ENCODE measurements around the gene TPCN2. TPM values are rescaled to one million over a fixed set of nuclear protein-coding genes. Genes with fewer than 3 reads are reported as not detected.

The TPCN2 gene
- total RNA-seq, 1 experiment from 2014 or later = 28.9 TPM

DNA sequence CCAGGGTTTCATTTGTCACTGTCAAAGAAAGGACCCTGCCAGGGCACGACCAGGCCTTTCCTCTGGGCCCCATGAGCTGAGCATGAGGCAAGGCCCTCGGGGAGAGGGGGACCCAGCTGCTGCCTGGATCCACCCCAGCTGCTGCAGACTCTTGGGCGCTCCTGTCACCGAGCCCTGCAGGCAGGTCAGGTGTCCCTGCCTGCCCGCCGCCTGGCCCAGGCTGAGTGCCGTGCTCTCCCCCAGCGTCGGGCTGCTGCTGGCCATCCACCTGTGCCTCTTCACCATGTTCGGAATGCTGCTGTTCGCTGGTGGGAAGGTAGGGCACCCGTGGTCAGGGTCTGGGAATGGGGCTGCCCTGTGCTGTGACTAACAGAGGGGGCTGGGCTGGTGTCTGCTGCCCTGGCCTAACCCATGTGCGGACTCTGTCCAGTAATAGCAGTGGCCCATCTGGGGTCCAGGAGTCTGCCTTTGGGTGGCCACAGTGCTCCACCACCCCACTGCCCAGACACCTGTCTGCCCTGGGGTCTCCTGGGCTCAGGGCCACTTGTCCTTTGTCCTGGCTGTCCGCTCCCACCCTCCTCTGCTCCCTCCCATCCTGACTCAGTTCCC, 15.0 kb downstream of the TPCN2 start:
- intact Hi-C loops (cut with micrococcal nuclease; ENCODE audit: unreplicated experiment) = no loop called here
- Histone ChIP-seq H3K4me3 (ENCODE audit: low read depth, low read length, poor library complexity, severe bottlenecking) (no peak overlapping the region), H3K27me3 (replicated peaks; ENCODE audit: insufficient read depth, low read depth, low read length, poor library complexity) (no peaks in the 10 kb centered on the region), H3K27ac (ENCODE audit: low read depth, low read length, poor library complexity, severe bottlenecking) (no peak overlapping the region), H3K36me3 (ENCODE audit: insufficient read depth, low read length, poor library complexity, severe bottlenecking) (peaks cover 8% of the 10 kb centered on the region), H3K4me1 (ENCODE audit: insufficient read depth, low read length, poor library complexity, severe bottlenecking) (no peaks in the 10 kb centered on the region), H3K9me3 (ENCODE audit: low read depth, low read length, poor library complexity, severe bottlenecking) (no peaks in the 10 kb centered on the region)
- TF ChIP-seq, protein P1, sequence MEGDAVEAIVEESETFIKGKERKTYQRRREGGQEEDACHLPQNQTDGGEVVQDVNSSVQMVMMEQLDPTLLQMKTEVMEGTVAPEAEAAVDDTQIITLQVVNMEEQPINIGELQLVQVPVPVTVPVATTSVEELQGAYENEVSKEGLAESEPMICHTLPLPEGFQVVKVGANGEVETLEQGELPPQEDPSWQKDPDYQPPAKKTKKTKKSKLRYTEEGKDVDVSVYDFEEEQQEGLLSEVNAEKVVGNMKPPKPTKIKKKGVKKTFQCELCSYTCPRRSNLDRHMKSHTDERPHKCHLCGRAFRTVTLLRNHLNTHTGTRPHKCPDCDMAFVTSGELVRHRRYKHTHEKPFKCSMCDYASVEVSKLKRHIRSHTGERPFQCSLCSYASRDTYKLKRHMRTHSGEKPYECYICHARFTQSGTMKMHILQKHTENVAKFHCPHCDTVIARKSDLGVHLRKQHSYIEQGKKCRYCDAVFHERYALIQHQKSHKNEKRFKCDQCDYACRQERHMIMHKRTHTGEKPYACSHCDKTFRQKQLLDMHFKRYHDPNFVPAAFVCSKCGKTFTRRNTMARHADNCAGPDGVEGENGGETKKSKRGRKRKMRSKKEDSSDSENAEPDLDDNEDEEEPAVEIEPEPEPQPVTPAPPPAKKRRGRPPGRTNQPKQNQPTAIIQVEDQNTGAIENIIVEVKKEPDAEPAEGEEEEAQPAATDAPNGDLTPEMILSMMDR (conservative IDR thresholded peaks at IDR 0.05; ENCODE audit: low read depth, low read length) = no peak
- TF ChIP-seq EZH2 (IDR thresholded peaks at IDR 0.05; ENCODE audit: borderline replicate concordance, low read depth, low read length, poor library complexity, severe bottlenecking) = no peak
- ChIA-PET POLR2A (ENCODE audit: low non-redundant PET) (no interaction called here), CTCF (no interaction called here)
- BruUV-seq (replicated peaks) = no TSS peak
- DNase-seq (ENCODE audit: low spot score) = no peak

- CTCF ChIA-PET = no interaction called here
- Histone ChIP-seq H3K36me3 (ENCODE audit: insufficient read depth, low read length, poor library complexity, severe bottlenecking) (peaks cover 8% of the 10 kb centered on the region), H3K9me3 (ENCODE audit: low read depth, low read length, poor library complexity, severe bottlenecking) (no peaks in the 10 kb centered on the region), H3K4me3 (ENCODE audit: low read depth, low read length, poor library complexity, severe bottlenecking) (no peak overlapping the region), H3K27me3 (replicated peaks; ENCODE audit: insufficient read depth, low read depth, low read length, poor library complexity) (no peaks in the 10 kb centered on the region), H3K27ac (ENCODE audit: low read depth, low read length, poor library complexity, severe bottlenecking) (no peak overlapping the region), H3K4me1 (ENCODE audit: insufficient read depth, low read length, poor library complexity, severe bottlenecking) (no peaks in the 10 kb centered on the region)
- DNase-seq (ENCODE audit: low spot score) = no peak
- intact Hi-C loops (cut with micrococcal nuclease; ENCODE audit: unreplicated experiment) = no loop called here
- no peak for TF ChIP-seq EZH2 (IDR thresholded peaks at IDR 0.05; ENCODE audit: borderline replicate concordance, low read depth, low read length, poor library complexity, severe bottlenecking)
- no TSS peak for BruUV-seq (replicated peaks)
- POLR2A ChIA-PET (ENCODE audit: low non-redundant PET) = no interaction called here
Observed at GRCh38 chr11:69064394-69064957, 15.7 kb downstream of the TPCN2 start.

DNA sequence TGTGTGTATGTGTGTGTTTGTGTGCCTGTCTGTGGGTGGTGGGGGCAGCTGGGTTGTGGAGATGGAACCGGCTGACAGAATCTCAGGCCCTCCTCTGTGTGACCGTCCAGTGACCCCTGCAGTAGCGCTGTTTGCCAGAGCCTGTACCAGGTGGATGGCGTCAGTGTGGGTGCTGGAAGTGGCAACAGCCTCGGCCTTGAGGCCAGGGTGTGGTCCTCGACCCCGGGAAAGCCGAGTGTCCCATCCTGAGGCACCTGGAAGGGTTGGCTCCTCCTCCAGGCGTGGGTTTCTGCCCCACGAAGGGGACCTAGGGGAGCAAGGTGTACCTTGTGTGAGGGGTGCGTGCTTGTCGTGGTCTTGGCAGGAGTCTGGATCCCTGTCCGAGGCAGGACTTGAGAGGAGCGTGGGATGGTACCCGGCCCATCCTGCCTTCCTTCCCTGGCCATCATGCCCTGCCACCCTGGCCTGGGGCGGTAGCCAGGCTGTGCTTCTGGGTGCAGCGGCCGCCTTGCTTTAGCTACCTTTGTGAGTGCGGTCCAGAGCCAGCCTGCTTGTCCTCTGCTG, 16.5 kb downstream of the TPCN2 start:
- no peak for TF ChIP-seq EZH2 (IDR thresholded peaks at IDR 0.05; ENCODE audit: borderline replicate concordance, low read depth, low read length, poor library complexity, severe bottlenecking)
- TF ChIP-seq, protein P1 (conservative IDR thresholded peaks at IDR 0.05; ENCODE audit: low read depth, low read length) = no peak
- intact Hi-C loops (cut with micrococcal nuclease; ENCODE audit: unreplicated experiment) = no loop called here

More for the DNA sequence above, 16.5 kb downstream of the TPCN2 start:
- Histone ChIP-seq H3K27me3 (replicated peaks; ENCODE audit: insufficient read depth, low read depth, low read length, poor library complexity) (no peaks in the 10 kb centered on the region), H3K27ac (ENCODE audit: low read depth, low read length, poor library complexity, severe bottlenecking) (no peak overlapping the region), H3K36me3 (ENCODE audit: insufficient read depth, low read length, poor library complexity, severe bottlenecking) (peaks cover 5% of the 10 kb centered on the region), H3K4me3 (ENCODE audit: low read depth, low read length, poor library complexity, severe bottlenecking) (no peak overlapping the region), H3K9me3 (ENCODE audit: low read depth, low read length, poor library complexity, severe bottlenecking) (no peaks in the 10 kb centered on the region), H3K4me1 (ENCODE audit: insufficient read depth, low read length, poor library complexity, severe bottlenecking) (no peaks in the 10 kb centered on the region)
- ChIA-PET CTCF (no interaction called here), POLR2A (ENCODE audit: low non-redundant PET) (no interaction called here)
- BruUV-seq (replicated peaks) = no TSS peak
- no peak for DNase-seq (ENCODE audit: low spot score)

Measured in A673 (cell line).